ENCODE data around the gene MCRS1. TPM values are rescaled to one million over a fixed set of nuclear protein-coding genes. Genes with fewer than 3 reads are reported as not detected.

The MCRS1 gene
- total RNA-seq, 1 experiment from 2014 or later, result 66.9 TPM

DNA sequence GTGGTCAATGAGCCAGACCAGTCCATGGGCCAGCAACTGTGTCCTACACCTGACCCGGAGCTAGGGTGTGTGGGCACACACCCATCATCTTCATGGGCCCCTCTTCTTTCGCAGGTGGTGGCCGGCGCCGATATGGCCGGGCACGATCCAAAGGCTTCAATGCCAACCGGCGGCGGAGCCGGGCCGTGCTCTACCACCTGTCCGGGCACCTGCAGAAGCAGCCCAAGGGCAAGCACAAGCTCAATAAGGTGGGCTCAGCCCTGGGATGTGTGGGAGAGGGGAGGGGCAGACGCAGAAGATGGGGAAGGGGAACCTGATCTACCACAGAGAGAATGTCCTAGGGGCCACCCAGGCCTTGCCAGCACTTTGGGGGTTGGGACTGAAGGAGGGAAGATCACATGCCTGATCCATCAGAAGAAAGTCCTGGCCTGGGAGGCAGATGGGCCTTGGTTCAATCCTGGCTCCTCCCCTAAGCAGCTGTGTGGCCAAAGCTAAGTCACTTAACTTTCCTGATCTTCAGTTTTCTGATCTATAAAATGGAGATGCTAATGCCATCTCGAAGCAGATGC, 25.3 kb downstream of the MCRS1 start:
- intact Hi-C loops (cut with micrococcal nuclease; ENCODE audit: unreplicated experiment), result no loop called here
- H3K27me3 ChIP-seq (ENCODE audit: insufficient read depth, low read depth), result peaks cover 15% of the 10 kb centered on the region
- no peaks in the 10 kb centered on the region for H3K79me2 ChIP-seq (ENCODE audit: low read depth)
- no TSS peak for BruUV-seq (replicated peaks)
- H3F3A ChIP-seq (ENCODE audit: insufficient read depth, low read depth), result peaks cover 5% of the 10 kb centered on the region; the same call in 1 of the 2 replicates
- no peak for TF ChIP-seq CTCF (conservative IDR thresholded peaks at IDR 0.05)
- TF ChIP-seq EZH2 (IDR thresholded peaks at IDR 0.05; ENCODE audit: low read depth), result no peak
- no peak overlapping the region for H3K4me2 ChIP-seq
- no peaks in the 10 kb centered on the region for H3K9me2 ChIP-seq (ENCODE audit: insufficient read depth)
- ChIA-PET CTCF (interaction anchor here (0.6 to 0.7 kb wide), 2 partner anchors 11 to 34 kb away, joined by 3 to 4 read pairs; no protein-coding TSS in a partner anchor), POLR2A (ENCODE audit: unreplicated experiment) (no interaction called here)
- peaks cover 16% of the 10 kb centered on the region for H3K4me1 ChIP-seq (replicated peaks; ENCODE audit: insufficient read depth)
- no peaks in the 10 kb centered on the region for H4K20me1 ChIP-seq (ENCODE audit: insufficient read depth)
- H2AFZ ChIP-seq, result no peak overlapping the region
- no peak overlapping the region for H3K27ac ChIP-seq
- H3K36me3 ChIP-seq (ENCODE audit: low read depth), result no peaks in the 10 kb centered on the region
- H3K4me3 ChIP-seq, result no peak overlapping the region
- H3K9me3 ChIP-seq (ENCODE audit: insufficient read depth, low read depth), result no peaks in the 10 kb centered on the region
- no peak for DNase-seq

DNA sequence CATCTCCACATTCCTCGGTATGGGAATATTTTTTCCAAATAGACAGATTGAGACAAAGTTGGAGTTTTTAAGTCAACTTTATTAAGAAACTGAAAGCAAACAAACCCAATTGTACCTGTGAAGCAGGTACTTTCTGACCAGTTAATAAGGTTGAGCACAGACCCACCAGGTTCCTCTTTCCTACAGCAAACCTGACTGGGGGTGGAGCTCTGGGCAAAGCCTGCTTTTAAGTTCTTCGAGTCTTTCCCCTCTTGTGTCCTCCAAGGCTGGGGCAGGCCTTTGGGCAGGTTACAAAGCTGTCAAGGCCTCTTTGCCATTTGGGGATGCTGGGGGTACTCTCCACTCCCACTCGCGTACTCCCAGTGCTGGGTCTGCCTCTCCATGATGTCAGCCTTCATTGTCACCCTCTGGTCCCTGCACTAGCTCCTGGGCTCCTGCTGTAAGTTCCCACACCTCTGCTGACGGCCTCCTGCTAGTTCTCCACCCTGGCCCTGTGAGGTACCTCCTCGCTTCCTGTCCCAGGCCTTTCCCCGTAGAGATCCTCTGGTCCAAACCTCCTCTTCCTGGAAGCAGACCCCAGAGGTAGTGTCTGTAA, 25.9 kb downstream of the MCRS1 start:
- no peak overlapping the region for H3K27ac ChIP-seq
- BruUV-seq (replicated peaks), result no TSS peak
- no peaks in the 10 kb centered on the region for H3K9me2 ChIP-seq (ENCODE audit: insufficient read depth)
- no peak overlapping the region for H3K4me2 ChIP-seq
- DNase-seq, result no peak
- H3K27me3 ChIP-seq (ENCODE audit: insufficient read depth, low read depth), result peaks cover 18% of the 10 kb centered on the region
- POLR2A ChIA-PET (ENCODE audit: unreplicated experiment), result no interaction called here
- H3K9me3 ChIP-seq (ENCODE audit: insufficient read depth, low read depth), result no peaks in the 10 kb centered on the region
- no peak overlapping the region for H3K4me3 ChIP-seq
- no peak for TF ChIP-seq CTCF (conservative IDR thresholded peaks at IDR 0.05)
- TF ChIP-seq EZH2 (IDR thresholded peaks at IDR 0.05; ENCODE audit: low read depth), result no peak
- H3K4me1 ChIP-seq (replicated peaks; ENCODE audit: insufficient read depth), result peaks cover 16% of the 10 kb centered on the region
- peaks cover 10% of the 10 kb centered on the region; the same call in 1 of the 2 replicates for H3F3A ChIP-seq (ENCODE audit: insufficient read depth, low read depth)
- no peaks in the 10 kb centered on the region for H4K20me1 ChIP-seq (ENCODE audit: insufficient read depth)
- H3K79me2 ChIP-seq (ENCODE audit: low read depth), result no peaks in the 10 kb centered on the region
- intact Hi-C loops (cut with micrococcal nuclease; ENCODE audit: unreplicated experiment), result no loop called here
- no peak overlapping the region for H2AFZ ChIP-seq
- CTCF ChIA-PET, result interaction anchor here (0.6 to 0.7 kb wide), 2 partner anchors 10 to 33 kb away, joined by 3 to 4 read pairs; no protein-coding TSS in a partner anchor
- no peaks in the 10 kb centered on the region for H3K36me3 ChIP-seq (ENCODE audit: low read depth)

DNA sequence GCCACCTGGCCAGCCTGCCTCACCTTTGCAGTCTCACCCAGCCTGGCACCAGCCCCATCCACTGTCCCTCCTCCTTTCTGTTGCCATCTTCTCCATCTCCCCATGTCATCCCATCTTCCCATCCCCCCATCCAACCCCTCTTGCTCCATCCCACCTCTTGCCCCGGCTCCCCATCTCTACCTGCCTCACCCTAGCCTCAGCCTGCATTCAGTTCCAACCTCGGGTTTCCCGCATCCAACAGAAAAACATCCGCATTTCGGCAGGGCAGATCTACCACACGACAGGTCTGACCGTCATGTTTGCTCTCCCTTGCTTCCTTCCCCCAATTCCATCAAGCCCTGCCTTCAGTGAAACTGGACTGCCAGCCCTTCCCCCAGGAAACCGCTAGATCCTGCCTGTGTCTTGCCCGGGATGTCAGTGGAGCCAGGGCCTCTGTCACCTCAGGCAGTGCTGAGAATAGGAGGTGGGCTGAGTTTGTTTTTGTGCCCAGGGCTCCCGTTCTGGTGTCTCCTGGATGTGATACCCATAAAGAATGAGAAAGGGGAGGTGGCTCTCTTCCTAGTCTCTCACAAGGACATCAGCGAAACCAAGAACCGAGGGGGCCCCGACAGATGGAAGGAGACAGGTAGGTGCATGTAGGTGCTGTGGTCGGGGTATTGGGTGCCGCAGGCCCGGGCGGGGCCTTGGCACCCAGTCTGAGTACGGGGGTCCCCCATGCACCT, 26.6 kb downstream of the MCRS1 start:
- no peak for TF ChIP-seq CTCF (conservative IDR thresholded peaks at IDR 0.05)
- Histone ChIP-seq H3K4me3 (no peak overlapping the region), H4K20me1 (ENCODE audit: insufficient read depth) (no peaks in the 10 kb centered on the region), H3K79me2 (ENCODE audit: low read depth) (no peaks in the 10 kb centered on the region), H3K27me3 (ENCODE audit: insufficient read depth, low read depth) (peaks cover 18% of the 10 kb centered on the region), H3K4me1 (replicated peaks; ENCODE audit: insufficient read depth) (peaks cover 18% of the 10 kb centered on the region), H2AFZ (no peak overlapping the region), H3K9me2 (ENCODE audit: insufficient read depth) (no peaks in the 10 kb centered on the region), H3K4me2 (no peak overlapping the region), H3K36me3 (ENCODE audit: low read depth) (no peaks in the 10 kb centered on the region), H3K27ac (no peak overlapping the region), H3K9me3 (ENCODE audit: insufficient read depth, low read depth) (no peaks in the 10 kb centered on the region), H3F3A (ENCODE audit: insufficient read depth, low read depth) (peaks cover 14% of the 10 kb centered on the region; the same call in 1 of the 2 replicates)
- intact Hi-C loops (cut with micrococcal nuclease; ENCODE audit: unreplicated experiment), result no loop called here
- no TSS peak for BruUV-seq (replicated peaks)
- POLR2A ChIA-PET (ENCODE audit: unreplicated experiment), result no interaction called here
- CTCF ChIA-PET, result no interaction called here
- no peak for DNase-seq

Measured in PC-9 (cell line).